ENCODE data around the gene RNASE9.

DNA sequence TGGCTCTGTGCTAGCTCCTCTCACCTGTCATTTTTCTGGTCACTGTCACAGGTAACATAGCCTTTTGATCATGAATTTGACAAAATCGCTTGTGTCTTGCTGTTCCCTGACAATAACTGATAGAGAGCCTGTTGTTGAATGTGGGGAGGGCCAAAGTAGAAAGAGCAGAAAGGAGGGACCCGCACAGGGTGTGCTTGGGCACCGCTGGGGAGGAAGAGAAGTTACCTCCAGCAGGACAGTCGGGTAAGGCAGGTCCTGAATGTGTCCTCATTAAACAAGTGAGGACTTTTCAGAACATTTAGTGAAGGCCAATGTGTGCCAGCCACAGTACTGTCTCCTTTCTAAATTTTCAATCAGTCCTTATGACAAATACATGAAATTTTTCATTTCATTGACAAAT is 30.4 kb upstream of the RNASE9 start, which contains the start of gene RNASE12:
- TF ChIP-seq CTCF (IDR thresholded peaks at IDR 0.05; ENCODE audit: poor library complexity), result no peak
- TF ChIP-seq EZH2 (IDR thresholded peaks at IDR 0.05; ENCODE audit: borderline replicate concordance), result no peak
- no peak for TF ChIP-seq EZH2phosphoT487 (IDR thresholded peaks at IDR 0.05; ENCODE audit: low read depth, severe bottlenecking, unreplicated experiment)
